Body of pancreas (tissue), 4 donors: Measurements from ENCODE around the gene MRPL41. TPM values are rescaled to one million over a fixed set of nuclear protein-coding genes. Genes with fewer than 3 reads are reported as not detected.
A peak's percentile ranks its signal among the peaks of the same experiment; 100 is the strongest.
"Not testable (repeated sequence)": the region's sequence is repeated elsewhere in the genome, so short reads cannot be mapped to it uniquely, and the experiment has no call there.

Source experiments
- ATAC-seq: fragments of 150-250 bp; one replicate; pipeline ENCODE4 v1.9.1; 2016
- DNase-seq, 4 donors: peaks; one replicate each; pipeline ENCODE4 v3.0.0-alpha.2; 2019
- H3K27ac ChIP-seq, 4 donors: fragments of 200-600 bp; sonication (generic); 1 replicate in 3 of 4; 2 replicates in 1 of 4; pipeline versions ENCODE4 v1.5.1 to v1.6.1; 2016 to 2019; ENCODE audit warnings: mild to moderate bottlenecking in 1 of 4, mixed read lengths in 1 of 4, moderate library complexity in 1 of 4
- H3K27me3 ChIP-seq, 2 donors: fragments of 200-600 bp; sonication (generic); one replicate each; pipeline ENCODE4 v1.6.0; 2016; ENCODE audit warnings: mild to moderate bottlenecking in 1 of 2
- H3K36me3 ChIP-seq, 2 donors: fragments of 200-600 bp; sonication (generic); replicated peaks in 1 of 2; 2 replicates each; pipeline ENCODE4 v1.5.1; 2016; ENCODE audit warnings: low read depth in 2 of 2; ENCODE audit not compliant: insufficient read depth in 1 of 2
- H3K4me1 ChIP-seq: fragments of 200-600 bp; sonication (generic); one replicate; pipeline ENCODE4 v1.6.0; 2016
- H3K4me3 ChIP-seq, 2 donors: fragments of 200-600 bp; sonication (generic); 1 replicate in 1 of 2; 2 replicates in 1 of 2; pipeline ENCODE4 v1.5.1; 2016 to 2019
- H3K9me3 ChIP-seq, 3 donors: fragments of 200-600 bp; sonication (generic); 1 replicate in 2 of 3; 2 replicates in 1 of 3; pipeline ENCODE4 v1.5.1; 2016
- CTCF ChIP-seq, 7 experiments: fragments of 450-650 bp in 4 of 7; fragments of 200-600 bp in 3 of 7; sonication (generic) in 3 of 7; IDR thresholded peaks; one replicate each; pipeline ENCODE4 v1.5.1; 2016 to 2019; ENCODE audit warnings: antibody characterized with exemption in 7 of 7
- POLR2A ChIP-seq, 3 donors: fragments of 450-650 bp; IDR thresholded peaks; one replicate each; pipeline ENCODE4 v1.6.1; 2016; ENCODE audit warnings: antibody characterized with exemption in 3 of 3, mild to moderate bottlenecking in 2 of 3
- WGBS, 2 donors: methylation state at CpG; one replicate each; pipeline ENCODE4 v1.1.5; 2017; 5-methylcytosine and 5-hydroxymethylcytosine counted together
- intact Hi-C: fragments of 100-400 bp; cut with DNase I; formaldehyde crosslinking; loops from one replicate; pipeline ENCODE4 v1.15.1; 2023
- total RNA-seq, 2 donors: library from RNA; depleted of rRNA; stranded (reverse); fragments of >200 nt; gene quantifications; one replicate each; pipeline ENCODE4 v1.1.0, GENCODE V29; 2016

The MRPL41 gene
- total RNA-seq, 2 donors from 2014 or later = 32.9 to 37.2 TPM

- H3K36me3 ChIP-seq = no peaks in the 10 kb centered on the region
- peak; percentile 40 for ATAC-seq
- peak in 1 of 4 donors; percentile 44 for DNase-seq
- H3K4me1 ChIP-seq = peaks cover 18% of the 10 kb centered on the region
- intact Hi-C loops = no loop called here
- no peaks in the 10 kb centered on the region for H3K27me3 ChIP-seq
- no peaks in the 10 kb centered on the region for H3K9me3 ChIP-seq
- H3K27ac ChIP-seq = no peak overlapping the region
- 74 to 90% methylated on average over 12 of the region's 12 CpGs for WGBS, 2 donors
- TF ChIP-seq CTCF (IDR thresholded peaks at IDR 0.05) (no peak), POLR2A (IDR thresholded peaks at IDR 0.05) (no peak)
- no peak overlapping the region for H3K4me3 ChIP-seq
Observed at GRCh38 chr9:137544176-137544760, 7.4 kb upstream of the MRPL41 start.

DNA sequence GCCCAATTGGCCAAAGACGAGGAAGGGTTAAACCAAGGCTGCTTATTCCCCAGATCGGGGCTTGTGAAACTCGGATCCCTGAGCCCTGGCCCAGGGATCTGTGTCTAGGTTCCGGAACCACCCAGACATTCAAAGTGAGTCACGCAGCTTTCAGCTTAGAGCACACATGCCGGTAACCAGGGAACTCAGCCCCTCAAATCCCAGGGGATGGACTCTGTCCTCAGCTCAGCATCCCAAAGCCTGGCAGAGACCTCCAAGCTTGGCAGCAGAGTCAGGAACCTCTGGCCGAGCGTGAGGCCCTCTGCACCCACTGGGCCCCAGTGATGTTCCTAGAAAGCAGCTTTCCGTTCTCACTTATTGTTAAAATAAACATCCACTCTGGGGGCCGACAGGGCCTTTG is 6.6 kb upstream of the MRPL41 start:
- Histone ChIP-seq H3K9me3 (no peaks in the 10 kb centered on the region), H3K27ac (peak overlapping the region in 1 of 4 donors; percentile 11), H3K36me3 (no peaks in the 10 kb centered on the region), H3K4me3 (no peak overlapping the region), H3K27me3 (no peaks in the 10 kb centered on the region), H3K4me1 (peaks cover 26% of the 10 kb centered on the region)
- TF ChIP-seq CTCF (IDR thresholded peaks at IDR 0.05) (no peak), POLR2A (IDR thresholded peaks at IDR 0.05) (no peak)
- DNase-seq = peak in 2 of 4 donors; percentile 31 to 53
- intact Hi-C loops = no loop called here
- ATAC-seq = no peak
- 58 to 79% methylated on average over 5 to 9 of the region's 10 CpGs for WGBS, 2 donors

- H3K4me3 ChIP-seq = no peak overlapping the region
- no peaks in the 10 kb centered on the region for H3K27me3 ChIP-seq
- intact Hi-C loops = no loop called here
- H3K27ac ChIP-seq = no peak overlapping the region
- H3K36me3 ChIP-seq = no peaks in the 10 kb centered on the region
- peaks cover 35% of the 10 kb centered on the region for H3K4me1 ChIP-seq
- TF ChIP-seq POLR2A (IDR thresholded peaks at IDR 0.05) (no peak), CTCF (IDR thresholded peaks at IDR 0.05) (no peak)
- H3K9me3 ChIP-seq = no peaks in the 10 kb centered on the region
- no peak for DNase-seq
- 82 to 91% methylated on average over 14 to 20 of the region's 23 CpGs for WGBS, 2 donors
- ATAC-seq = no peak
Observed at GRCh38 chr9:137547687-137548543, 3.8 kb upstream of the MRPL41 start.

DNA sequence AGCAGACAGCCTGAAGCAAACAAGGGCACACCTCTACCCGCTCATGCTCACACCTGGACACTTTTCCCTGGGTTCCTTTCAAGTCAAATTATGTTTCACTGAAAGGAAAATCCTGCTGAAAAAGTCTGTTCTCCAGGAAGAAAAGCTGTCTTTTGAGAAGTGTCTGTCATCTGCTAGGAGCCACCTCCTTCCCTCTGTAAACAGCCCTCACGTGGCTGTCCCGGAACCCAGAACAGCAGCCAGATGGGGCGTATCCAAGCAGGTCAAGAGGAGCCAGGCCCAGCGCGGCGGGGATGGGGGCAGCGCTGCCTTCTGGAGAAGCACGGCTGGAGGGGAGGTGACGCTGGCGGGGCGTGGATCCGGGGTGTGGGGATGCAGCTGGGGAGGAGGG is 1.5 kb upstream of the MRPL41 start, which contains the start of gene PNPLA7:
TSS of gene PNPLA7 (minus strand) at position 172 of the 391 bp plus-strand sequence. CDS start 205 bp downstream, outside the sequence.
- H3K27ac ChIP-seq = peak within 1 kb of the TSS; percentile 71 to 94 (median 85)
- peak; percentile 90 to 94 (median 94) for DNase-seq
- TF ChIP-seq CTCF (IDR thresholded peaks at IDR 0.05) (no peak), POLR2A (IDR thresholded peaks at IDR 0.05) (peak in 2 of 3 donors; percentile 44 to 50)
- peak within 1 kb of the TSS; percentile 25 to 57 for H3K4me3 ChIP-seq
- peaks cover 0 to 1% of the 10 kb centered on the region in 2 donors for H3K36me3 ChIP-seq
- intact Hi-C loops = no loop called here
- no peaks in the 10 kb centered on the region for H3K9me3 ChIP-seq
- H3K27me3 ChIP-seq = no peaks in the 10 kb centered on the region
- 0 to 2% methylated on average over 8 to 13 of the region's 13 CpGs for WGBS, 2 donors
- H3K4me1 ChIP-seq = peaks cover 35% of the 10 kb centered on the region
- ATAC-seq = peak; percentile 76

GRCh38 chr9:137550958-137551263 is 768 bp upstream of the MRPL41 start:
- H3K9me3 ChIP-seq, H3K27me3 ChIP-seq, ATAC-seq, DNase-seq, intact Hi-C loops, H3K36me3 ChIP-seq: not testable (repeated sequence)
- WGBS, 2 donors = 0% methylated on average over 3 to 6 of the region's 17 CpGs
- Histone ChIP-seq H3K4me3 (peak overlapping the region; percentile 24 to 57), H3K27ac (peak overlapping the region; percentile 71 to 94 (median 85)), H3K4me1 (peaks cover 35% of the 10 kb centered on the region)
